ENCODE measurements around the gene RXRB.

Gene RXRB

DNA sequence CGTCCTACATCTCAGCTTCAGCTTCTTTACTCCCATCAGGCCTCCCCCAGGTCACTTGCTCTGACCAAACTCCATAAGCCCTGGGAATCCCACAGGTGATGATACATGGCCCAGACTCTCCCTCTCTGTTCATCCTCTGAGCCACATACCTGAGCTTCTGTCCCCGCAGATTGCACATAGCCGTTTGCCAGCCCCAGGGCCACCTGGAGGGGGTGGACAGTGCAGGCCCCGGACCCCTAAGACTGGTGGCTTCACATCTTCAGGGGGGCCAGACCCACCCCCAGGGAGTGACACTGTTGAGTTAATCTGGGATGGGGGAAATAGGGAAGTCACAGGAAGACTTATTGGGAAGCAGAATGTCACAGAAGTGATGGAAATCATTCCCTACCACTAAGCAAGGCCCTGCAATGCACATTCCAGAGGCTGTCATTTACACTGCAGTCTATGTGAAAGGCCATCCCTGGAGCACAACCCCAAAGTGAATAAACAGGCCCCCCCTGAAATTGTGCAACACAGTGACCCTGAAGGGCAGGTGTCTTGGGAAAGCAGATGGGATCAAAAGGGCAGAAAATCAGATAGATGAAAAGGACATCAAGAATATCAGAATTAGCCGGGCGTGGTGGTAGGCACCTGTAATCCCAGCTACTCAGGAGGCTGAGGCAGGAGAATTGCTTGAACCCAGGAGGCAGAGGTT is 2.2 kb downstream of the RXRB start:
- Histone ChIP-seq H4K20me1 (peaks cover 66% of the 10 kb centered on the region), H3K4me3 (no peak overlapping the region), H3K4me1 (peaks cover 38% of the 10 kb centered on the region), H3K9ac (no peak overlapping the region), H3K9me3 (no peaks in the 10 kb centered on the region), H3K4me2 (peak overlapping the region; percentile 97), H3K27ac (0 out of 2 replicates have a peak overlapping the region, but pooled peaks have one; percentile 30), H3K36me3 (peaks cover 64% of the 10 kb centered on the region), H3K27me3 (peaks cover 5% of the 10 kb centered on the region)
- no peak for TF ChIP-seq Cebpa-rat (IDR thresholded peaks at IDR 0.05)

DNA sequence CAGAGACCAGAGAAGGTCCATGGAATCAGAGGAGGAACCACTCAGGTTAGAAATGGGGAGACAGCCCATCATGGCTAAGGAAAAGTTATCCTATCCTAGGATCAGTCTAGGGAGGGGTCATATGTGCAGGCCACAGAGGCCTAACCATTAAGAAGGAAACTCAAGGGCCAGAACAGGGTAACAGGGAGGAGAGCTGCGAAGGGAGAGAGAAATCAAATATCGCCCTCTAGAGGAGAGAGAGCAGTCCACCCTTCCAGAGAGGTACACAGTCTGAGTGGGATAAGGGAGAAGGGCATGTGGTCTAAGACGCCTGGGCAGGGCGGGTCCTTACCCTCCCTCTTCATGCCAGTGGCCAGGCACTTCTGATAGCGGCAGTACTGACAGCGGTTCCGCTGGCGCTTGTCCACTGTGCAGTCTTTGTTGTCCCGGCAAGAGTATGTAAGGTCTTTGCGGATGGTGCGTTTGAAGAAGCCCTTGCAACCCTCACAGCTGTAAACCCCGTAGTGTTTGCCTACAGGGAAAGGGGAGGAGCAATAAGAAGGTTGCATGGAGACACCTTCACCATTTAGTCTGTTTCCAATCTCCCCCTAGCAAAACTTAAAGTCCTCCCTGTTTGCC is 2.9 kb downstream of the RXRB start:
- Histone ChIP-seq H3K9ac (no peak overlapping the region), H3K9me3 (no peaks in the 10 kb centered on the region), H3K4me1 (peaks cover 38% of the 10 kb centered on the region), H3K4me3 (no peak overlapping the region), H3K27ac (no peak overlapping the region), H3K36me3 (peaks cover 57% of the 10 kb centered on the region), H3K4me2 (peak overlapping the region; percentile 8; the same call in 1 of the 2 replicates), H4K20me1 (peaks cover 66% of the 10 kb centered on the region), H3K27me3 (peaks cover 12% of the 10 kb centered on the region)
- no peak for TF ChIP-seq Cebpa-rat (IDR thresholded peaks at IDR 0.05)

DNA sequence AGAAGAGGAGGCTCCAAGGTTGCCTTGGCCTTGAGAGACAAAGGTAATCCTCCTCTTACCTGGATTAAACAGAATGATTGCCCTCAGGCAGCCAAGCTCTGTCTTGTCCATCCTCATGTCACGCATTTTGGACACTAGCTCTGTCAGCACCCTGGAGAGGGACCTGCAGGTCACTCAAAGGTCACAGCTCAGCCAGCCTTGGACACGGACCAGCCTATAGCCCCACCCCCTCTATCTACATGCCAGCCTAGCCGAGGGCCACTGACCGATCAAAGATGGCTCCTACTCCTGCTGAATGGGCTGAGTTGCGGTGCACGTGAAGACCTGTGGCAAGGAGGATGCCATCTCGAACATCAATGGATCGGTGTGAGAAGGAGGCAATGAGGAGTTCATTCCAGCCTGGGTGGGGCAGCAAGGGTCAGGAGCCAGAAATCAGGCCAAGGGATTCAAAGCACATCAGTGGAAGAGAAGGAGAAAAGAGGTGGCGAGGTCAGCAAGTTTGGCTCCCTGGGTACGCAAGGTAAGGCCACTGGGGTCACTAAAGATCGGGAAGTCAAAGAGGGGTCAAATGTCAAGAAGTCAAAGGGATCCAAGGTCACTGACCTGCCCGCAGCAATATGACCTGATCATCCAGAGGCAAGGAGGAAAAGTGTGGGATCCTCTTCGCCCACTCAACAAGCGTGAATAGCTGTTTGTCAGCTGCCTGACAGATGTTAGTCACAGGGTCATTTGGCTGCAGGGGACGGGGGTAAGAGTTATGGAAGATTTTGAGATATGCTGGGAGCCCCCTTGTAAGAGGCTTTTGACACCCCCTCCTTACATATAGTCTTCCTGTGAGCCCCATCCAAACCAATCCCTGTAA is 4.9 kb downstream of the RXRB start:
- Histone ChIP-seq H3K27ac (no peak overlapping the region), H3K4me1 (peaks cover 33% of the 10 kb centered on the region), H3K27me3 (peaks cover 32% of the 10 kb centered on the region), H3K36me3 (peaks cover 48% of the 10 kb centered on the region), H4K20me1 (peaks cover 69% of the 10 kb centered on the region), H3K4me2 (no peak overlapping the region), H3K4me3 (no peak overlapping the region), H3K9me3 (no peaks in the 10 kb centered on the region), H3K9ac (no peak overlapping the region)
- TF ChIP-seq Cebpa-rat (IDR thresholded peaks at IDR 0.05), result no peak

DNA sequence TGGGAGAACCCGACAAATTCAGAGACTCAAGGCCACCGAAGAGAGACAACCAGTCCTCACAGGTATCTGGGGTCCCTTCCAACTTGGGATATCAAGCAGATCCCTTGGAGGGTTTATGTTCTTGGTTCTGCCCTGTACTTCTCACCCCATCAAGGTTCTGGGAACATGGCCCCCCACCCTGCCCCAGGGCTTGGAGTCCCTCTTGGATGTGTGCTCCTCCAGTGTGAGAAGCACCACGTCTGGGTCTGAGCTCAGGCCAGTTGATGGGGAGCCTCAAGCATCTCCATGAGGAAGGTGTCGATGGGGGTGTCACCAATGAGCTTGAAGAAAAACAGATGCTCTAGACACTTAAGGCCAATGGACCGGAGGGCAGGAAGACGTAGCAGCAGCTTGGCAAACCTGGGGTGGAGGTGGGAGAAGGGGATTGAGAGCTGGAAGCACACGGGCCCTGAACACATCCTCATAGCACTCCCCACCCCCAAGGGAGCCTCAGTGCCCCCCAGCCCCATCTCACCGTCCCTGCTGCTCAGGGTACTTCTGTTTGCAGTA is 6.0 kb downstream of the RXRB start:
- Histone ChIP-seq H3K27me3 (peaks cover 37% of the 10 kb centered on the region), H3K4me2 (no peak overlapping the region), H3K9me3 (no peaks in the 10 kb centered on the region), H3K4me1 (peaks cover 32% of the 10 kb centered on the region), H3K4me3 (no peak overlapping the region), H3K9ac (no peak overlapping the region), H3K27ac (no peak overlapping the region), H3K36me3 (peaks cover 48% of the 10 kb centered on the region), H4K20me1 (peaks cover 65% of the 10 kb centered on the region)
- no peak for TF ChIP-seq Cebpa-rat (IDR thresholded peaks at IDR 0.05)

DNA sequence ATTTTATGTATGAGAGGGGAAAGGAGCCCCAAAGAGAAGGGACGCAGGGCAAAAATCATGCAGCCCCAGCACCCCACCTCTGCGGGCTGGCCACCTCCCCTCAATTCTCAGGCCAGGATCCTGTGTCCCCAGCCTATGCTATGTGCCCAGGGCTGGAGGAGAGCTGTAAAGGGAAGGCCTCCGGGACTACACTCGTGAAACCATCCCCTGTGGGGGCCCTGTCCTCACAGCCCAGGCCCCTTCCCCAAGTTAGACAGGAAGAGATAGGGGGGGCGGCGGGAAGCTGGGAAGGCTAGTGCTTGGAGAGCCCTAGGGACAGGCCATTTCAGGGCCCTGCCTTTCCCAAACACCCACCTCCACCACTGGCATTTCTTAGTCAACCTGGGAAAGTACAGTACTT is 6.8 kb downstream of the RXRB start:
- H3K9me3 ChIP-seq, result no peaks in the 10 kb centered on the region
- H3K4me3 ChIP-seq, result no peak overlapping the region
- H3K4me1 ChIP-seq, result peaks cover 23% of the 10 kb centered on the region
- H3K4me2 ChIP-seq, result no peak overlapping the region; the same call in 1 of the 2 replicates
- peaks cover 48% of the 10 kb centered on the region for H3K36me3 ChIP-seq
- peaks cover 37% of the 10 kb centered on the region for H3K27me3 ChIP-seq
- H4K20me1 ChIP-seq, result peaks cover 58% of the 10 kb centered on the region
- H3K27ac ChIP-seq, result no peak overlapping the region
- H3K9ac ChIP-seq, result no peak overlapping the region
- no peak for TF ChIP-seq Cebpa-rat (IDR thresholded peaks at IDR 0.05)

DNA sequence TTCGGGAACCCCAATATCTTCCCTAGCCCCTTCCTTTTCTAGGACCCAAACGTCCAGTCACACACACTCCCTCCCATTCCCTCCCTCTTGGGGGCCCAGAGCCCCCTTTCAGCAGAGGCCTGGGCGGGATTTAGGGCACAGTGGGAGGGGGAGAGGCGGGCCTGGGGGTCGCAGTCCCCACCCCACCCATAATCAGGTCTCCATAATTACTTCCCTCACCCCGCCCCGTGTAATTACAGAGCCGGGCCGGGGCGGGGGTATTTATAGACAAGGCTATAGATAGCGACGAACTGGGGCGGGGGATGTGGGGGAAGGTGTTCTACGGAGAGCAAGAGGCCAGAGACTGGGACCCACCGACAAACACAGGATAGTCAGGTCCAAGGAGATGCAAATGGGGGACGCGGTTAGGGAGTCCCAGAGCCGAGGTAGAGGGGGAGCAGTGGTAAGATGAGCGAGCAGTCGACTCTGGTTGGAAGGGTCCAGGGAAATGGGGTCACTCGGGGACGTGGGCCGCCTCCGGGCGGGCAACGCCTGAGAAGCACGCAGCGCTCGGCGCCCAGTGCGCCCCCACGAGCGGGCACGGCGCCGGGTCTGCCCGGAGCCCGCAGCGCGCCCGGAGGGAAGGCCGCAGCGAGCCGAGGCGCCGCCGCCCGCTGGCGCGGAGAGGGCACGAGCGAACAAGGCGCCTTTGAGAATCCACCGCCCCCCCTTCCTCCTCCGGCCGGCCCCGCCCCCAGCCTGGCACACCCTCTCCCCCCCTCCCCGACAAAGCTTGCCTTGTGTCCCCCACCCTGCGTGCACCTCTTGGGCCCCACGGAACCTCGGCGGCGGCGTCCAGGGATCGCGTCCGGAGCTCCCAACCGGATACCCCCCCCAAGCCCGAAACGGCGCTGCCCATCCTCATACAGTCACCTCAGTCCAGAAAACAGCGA is 7.5 kb downstream of the RXRB start:
- peaks cover 37% of the 10 kb centered on the region for H3K27me3 ChIP-seq
- peak overlapping the region; percentile 53; the same call in 1 of the 2 replicates for H3K9ac ChIP-seq
- H3K36me3 ChIP-seq, result peaks cover 43% of the 10 kb centered on the region
- H3K4me2 ChIP-seq, result peak overlapping the region; percentile 85
- TF ChIP-seq Cebpa-rat (IDR thresholded peaks at IDR 0.05), result no peak
- peaks cover 16% of the 10 kb centered on the region for H3K4me1 ChIP-seq
- no peak overlapping the region for H3K27ac ChIP-seq
- H4K20me1 ChIP-seq, result peaks cover 51% of the 10 kb centered on the region
- H3K9me3 ChIP-seq, result no peaks in the 10 kb centered on the region
- peak overlapping the region; percentile 59 for H3K4me3 ChIP-seq

DNA sequence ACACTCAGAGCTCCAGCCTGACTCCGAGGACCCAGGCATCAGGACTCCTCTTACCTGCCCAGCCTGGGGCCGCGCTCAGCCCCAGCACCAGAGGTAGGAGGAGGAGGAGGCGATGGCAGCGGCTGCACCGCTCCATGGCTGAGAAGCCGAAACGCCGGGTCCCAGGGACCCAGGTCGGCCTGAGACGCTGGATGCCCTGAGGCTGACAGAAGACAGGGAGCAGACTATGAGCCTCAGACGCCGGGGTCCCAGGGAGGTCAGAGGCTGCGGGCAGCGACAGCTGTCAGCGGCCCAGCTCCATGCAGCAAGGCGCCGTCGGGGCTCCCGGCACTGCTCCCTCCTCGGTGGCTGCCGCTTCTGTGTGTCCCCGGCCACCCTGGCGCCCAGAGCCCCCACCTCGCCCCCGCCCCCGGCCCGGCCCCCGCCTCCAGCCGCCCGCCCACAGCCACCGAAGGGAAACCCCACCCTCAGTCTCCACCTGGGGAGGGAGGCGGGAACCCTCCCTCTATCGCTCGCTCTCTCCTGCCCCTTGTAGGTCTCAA is 8.3 kb downstream of the RXRB start, which contains the start of gene COL11A2:
Gene COL11A2, minus strand, starts transcription at position 363 of the 542 bp plus-strand sequence. Its CDS starts 227 bp downstream, at position 136.
- Histone ChIP-seq H3K27ac (no peak within 1 kb of the TSS), H3K9me3 (no peaks in the 10 kb centered on the region), H3K9ac (peak within 1 kb of the TSS; percentile 53; the same call in 1 of the 2 replicates), H3K4me2 (peak within 1 kb of the TSS; percentile 85), H3K4me1 (peaks cover 16% of the 10 kb centered on the region), H4K20me1 (peaks cover 44% of the 10 kb centered on the region), H3K36me3 (peaks cover 38% of the 10 kb centered on the region), H3K27me3 (peaks cover 37% of the 10 kb centered on the region), H3K4me3 (peak within 1 kb of the TSS; percentile 59)
- TF ChIP-seq Cebpa-rat (IDR thresholded peaks at IDR 0.05), result no peak

DNA sequence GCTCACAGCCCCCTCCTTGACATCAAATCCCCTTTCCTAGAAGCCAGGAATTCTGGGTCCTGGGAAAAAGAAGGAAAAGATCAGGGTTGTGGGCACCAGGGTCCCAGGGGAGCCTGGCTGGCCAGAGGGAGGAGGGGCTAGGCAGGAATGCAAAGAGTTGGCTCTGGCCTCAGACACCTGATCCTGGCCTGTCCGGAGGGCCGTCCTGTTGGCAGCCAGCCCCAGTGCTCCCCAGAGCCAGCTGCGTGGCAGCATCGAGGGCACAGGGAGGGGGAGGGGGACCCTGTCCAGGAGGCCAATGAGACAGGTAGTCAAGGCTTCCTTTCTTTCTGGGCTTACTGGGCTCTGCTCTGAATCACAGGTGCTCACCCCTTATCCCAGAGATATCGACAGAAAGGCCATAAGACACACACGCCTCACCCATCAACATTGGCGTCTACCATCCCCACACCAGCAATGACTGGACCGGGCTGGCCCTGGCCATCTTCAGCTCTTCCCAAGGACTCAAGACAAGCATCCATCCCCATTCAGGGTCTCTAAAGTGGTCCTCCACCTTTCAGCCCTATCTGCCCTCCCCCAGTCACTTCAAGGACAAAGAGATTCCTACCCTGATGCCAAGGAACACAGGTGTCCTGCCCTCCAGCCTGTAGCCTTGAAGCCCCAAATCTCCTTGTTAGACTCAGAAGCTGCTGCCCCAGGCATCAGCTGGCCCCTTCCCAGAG is 8.9 kb downstream of the RXRB start:
- no peaks in the 10 kb centered on the region for H3K9me3 ChIP-seq
- peaks cover 31% of the 10 kb centered on the region for H3K36me3 ChIP-seq
- H4K20me1 ChIP-seq, result peaks cover 39% of the 10 kb centered on the region
- H3K27me3 ChIP-seq, result peaks cover 37% of the 10 kb centered on the region
- H3K27ac ChIP-seq, result no peak overlapping the region
- no peak overlapping the region for H3K9ac ChIP-seq
- peak overlapping the region; percentile 85 for H3K4me2 ChIP-seq
- no peak overlapping the region for H3K4me3 ChIP-seq
- H3K4me1 ChIP-seq, result peaks cover 16% of the 10 kb centered on the region
- no peak for TF ChIP-seq Cebpa-rat (IDR thresholded peaks at IDR 0.05)
